Measurements from ENCODE around the gene ANKRD6.

Gene ANKRD6

DNA sequence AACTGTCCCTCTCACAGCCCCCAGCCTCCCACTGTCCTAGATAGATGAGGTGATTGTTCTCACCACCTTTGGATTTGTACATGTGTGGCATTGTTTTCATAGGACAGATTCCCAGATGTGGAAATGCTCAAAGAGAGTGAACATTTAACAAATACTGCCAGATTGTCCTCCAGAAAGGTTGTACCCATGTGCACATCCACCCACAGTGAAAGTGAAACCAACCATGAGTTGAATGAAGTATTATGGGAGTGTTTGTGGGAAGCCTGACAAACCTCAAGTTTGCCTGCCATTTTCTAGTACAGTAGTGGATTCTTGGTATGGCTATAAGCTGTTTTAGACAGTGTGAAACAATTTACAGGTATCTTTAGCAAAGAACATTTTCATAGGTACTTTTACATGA is 42.7 kb downstream of the ANKRD6 start:
- peak; percentile 7 to 25 for DNase-seq

DNA sequence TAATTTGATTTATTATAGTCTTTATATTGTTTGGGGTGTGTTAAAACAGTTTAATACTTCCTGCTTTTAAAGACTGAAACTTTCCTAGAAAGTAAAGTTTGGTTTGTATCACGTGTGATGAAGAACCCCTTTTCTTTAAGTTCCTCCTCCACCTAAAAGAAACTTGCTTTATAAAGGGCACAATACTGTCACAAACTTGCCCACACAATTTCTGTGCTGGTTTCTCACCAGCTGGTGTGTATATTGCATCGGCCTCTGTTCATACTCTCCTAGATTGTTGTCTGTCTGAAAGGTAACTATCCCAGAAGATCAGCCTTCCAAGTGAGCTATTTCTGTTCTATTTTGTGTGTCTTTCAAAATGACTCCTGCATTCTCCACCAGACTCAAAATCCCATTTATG is 46.9 kb downstream of the ANKRD6 start:
- peak; percentile 13 to 29 for DNase-seq

GRCh38 chr6:89481695-89482094 is 48.7 kb downstream of the ANKRD6 start:
- no peak for DNase-seq

GRCh38 chr6:89482126-89482525 is 49.2 kb downstream of the ANKRD6 start:
- DNase-seq = no peak

DNA sequence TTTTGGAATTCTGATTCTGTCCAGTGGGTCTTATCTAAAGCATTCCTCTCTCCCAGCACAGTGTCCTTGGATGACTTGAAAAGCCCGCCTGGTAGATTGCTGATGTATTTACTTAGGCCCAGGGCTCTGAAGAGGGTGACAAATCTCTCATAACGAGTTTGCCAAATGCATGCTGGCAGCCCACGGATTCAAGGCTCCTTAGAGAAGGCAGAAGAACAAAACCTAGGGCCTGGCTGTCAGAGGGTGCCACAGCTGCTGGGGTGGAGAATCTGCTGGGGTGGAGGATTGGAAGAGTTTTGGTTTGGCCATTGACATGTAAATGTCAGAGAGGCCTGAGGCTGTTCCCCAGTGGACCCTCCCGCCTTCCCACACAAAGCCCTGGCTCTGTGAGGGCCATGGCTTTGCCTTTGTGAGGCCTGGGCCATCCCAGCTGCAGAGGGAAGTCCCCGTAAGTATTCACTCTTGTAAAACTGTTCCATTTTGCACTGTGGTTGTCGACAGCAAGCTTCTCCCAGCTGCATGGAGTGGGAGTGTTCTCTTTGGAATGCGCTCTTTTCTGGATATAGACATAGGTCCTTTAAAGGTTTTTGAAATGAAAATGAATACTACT is 50.3 kb downstream of the ANKRD6 start:
- DNase-seq = no peak

DNA sequence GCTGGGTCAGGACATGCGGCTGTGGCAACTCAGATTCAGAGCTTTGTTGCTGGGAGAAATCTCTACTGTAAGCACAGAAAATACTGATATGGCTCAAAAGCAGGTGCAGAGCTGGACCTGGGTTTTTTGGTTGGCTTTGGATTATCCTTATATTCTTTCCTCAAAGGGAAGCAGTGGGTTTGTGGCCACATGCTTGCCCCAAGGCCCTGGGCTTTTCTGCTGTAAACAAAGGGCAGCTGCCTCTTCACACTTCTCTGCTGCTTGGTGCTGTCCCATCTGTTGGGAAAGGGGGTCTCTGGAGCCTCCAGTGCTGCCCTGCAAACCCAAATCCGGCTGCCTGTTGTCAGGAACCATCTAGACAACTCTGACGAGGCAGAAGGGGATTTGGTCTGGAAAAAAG is 52.4 kb downstream of the ANKRD6 start:
- DNase-seq = no peak

GRCh38 chr6:89487864-89488263 is 54.9 kb downstream of the ANKRD6 start:
- no peak for DNase-seq

DNA sequence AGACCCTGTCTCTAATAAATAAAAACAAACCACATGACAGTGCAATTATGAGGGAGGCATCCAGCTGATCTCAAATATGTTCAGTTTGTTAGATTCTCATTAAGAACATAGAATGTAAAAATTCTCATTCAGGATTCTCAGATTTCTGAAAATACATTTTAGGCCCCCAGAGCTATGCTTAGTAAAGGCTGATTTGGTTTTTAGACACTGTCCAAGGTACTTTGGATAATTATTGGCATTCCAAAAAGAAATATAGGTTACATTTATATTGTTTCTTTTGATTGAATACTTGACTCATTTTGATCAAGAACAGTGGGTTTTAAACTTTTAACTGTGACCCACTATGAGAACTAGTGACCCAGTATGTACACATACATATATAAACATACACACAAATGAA is 55.5 kb downstream of the ANKRD6 start:
- no peak for DNase-seq

DNA sequence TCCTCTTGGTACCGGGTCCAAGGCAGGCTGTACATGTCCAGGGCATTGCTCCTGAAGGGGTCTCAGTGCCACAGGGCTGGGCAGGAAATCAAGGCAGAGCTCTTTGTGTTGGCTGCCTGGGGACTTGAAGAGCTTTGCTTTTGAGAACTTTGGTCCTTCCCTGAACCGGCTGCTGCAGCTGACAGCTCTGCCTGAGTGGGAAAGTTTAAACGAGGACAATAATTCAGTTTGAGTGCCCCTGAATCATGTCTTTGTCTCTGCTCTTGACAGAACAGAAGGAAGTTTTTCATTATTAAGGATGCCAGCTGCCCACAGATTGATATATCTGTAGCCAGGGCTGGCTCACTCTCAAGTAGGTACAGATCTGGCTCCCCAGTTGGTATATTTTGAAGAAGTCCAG is 56.1 kb downstream of the ANKRD6 start:
- no peak for DNase-seq

GRCh38 chr6:89492025-89492640 is 59.2 kb downstream of the ANKRD6 start:
- DNase-seq = no peak

- no peak for DNase-seq
Measured at GRCh38 chr6:89494131-89494793, 61.3 kb downstream of the ANKRD6 start.

DNA sequence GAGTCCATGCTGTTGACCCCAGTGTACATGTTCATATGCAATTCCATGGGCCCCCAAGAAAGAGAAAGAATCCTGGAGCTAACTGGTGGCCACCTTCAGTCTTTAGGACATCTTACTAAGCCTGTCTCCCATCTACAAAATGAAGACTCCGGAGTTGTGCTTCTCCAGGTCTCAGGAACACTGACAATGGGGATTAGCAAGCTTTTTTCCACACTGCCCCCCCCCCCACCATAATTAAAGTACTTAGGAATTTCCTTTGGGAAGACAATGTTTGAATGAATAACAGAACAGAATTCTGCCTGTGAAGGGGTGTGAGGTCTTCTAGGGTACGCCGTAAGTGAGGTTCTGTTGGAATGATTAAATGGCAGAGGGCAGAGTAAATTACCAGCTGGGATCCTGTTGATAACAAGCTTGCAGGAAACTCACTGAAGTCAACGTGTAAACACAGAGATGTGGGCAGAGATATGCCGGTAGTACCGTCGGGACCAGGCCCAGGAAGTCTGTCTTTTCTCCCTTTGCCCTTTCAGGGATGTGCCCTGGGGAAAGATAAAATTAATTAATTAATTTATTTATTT is 63.1 kb downstream of the ANKRD6 start:
- no peak for DNase-seq

- DNase-seq = no peak
Measured at GRCh38 chr6:89500611-89501010, 67.7 kb downstream of the ANKRD6 start.

DNA sequence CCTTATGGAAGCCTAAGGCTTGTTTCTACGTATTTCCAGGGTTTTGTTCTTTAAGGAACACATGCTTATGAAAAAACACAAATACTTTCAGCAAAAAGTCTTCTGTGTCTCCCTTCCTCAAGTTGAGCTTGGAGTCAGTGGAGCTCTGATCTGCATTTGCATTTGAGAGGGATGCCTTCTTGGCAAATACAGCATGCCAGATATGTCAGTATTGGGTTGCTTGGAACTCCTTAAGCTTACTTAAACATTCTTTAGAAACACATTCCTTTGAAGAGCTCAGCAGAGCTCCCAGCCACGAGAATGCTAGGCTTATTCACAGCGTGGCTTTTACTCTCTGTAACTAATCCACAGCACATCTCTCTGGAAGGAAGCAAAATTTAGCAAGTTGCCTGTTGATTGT is 68.3 kb downstream of the ANKRD6 start:
- no peak for DNase-seq

DNA sequence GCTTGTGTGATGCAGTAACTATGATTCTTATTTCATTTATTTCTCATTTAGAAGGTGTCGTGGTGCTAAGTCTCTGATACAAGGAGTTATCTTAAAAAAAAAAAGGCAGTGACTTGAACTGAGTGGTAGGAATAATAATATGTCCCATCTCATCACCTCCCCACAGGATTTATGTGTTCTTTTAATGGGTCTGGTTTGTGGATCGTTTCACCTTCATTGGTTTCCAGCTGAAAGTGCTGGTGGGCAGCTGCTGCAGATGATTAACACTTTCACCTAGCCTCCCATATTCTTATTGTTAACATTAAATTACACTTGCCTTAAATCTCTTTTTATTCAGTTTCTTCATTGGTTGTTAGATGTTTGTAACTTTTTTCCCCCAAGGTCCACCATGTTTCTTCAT is 68.8 kb downstream of the ANKRD6 start:
- no peak for DNase-seq

DNA sequence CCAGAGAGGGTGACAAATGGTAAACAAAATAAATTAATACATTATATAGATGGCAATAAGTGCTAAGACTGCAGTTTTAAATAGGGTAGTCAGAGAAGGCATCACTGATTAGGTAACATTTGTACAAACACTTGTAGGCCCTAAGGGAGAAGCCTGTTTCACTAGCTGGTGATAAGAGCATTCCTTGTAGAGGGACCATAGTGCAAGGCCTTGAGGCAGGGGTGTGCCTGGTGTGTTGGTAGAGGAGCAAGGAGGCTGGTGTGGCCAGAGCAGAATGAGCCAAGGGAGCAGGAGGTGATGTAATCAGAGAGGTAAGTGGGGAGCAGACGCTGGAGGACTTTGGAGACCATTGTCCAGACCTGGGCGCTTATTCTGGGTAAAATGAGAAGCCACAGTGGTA is 70.7 kb downstream of the ANKRD6 start:
- DNase-seq = no peak

DNA sequence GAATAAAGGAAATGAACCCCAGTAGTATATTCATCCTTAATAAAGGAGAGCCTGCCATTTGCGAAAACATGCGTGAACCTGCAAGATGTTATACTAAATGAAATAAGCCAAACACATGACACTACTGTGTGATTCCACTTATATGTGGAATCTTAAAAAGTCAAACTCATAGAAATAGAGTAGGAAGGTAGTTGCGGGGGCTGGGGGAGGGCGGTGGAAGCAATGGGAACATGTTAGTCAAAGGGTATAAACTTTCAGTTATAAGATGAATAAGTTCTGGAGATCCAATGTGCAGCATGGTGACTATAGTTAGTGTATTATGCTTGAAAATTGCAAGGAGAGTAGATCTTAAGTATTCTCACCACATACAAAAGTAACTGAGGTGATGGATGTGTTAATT is 72.9 kb downstream of the ANKRD6 start:
- DNase-seq = no peak

- no peak for DNase-seq
Measured at GRCh38 chr6:89506716-89507617, 74.0 kb downstream of the ANKRD6 start.

GRCh38 chr6:89508755-89509563 is 76.0 kb downstream of the ANKRD6 start:
- DNase-seq = no peak

DNA sequence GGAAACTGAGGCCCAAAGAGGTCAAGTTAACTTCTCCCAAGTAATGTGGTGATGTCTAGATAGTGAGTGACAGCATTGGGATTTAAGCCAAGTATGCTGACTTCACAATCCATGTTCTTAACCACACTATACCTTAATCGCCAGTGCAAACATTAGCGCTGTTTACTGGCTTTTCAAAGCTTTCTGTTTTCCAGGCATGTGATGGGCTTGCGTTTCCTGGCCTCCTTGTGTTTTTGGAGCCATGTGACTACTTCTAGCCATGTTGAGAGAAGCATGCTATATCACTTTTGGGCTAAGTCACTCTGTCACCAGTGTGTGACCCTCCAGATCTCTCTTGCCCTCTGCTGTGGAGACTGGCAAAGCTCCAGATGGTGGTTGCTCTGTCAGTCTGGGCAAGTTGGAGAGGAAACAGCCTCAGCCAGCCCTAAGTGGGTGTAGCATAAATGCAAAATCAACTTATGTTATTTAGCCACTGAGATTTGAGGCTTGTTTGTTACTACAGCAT is 76.9 kb downstream of the ANKRD6 start:
- peak in 1 of 2 donors; percentile 1 for DNase-seq

DNA sequence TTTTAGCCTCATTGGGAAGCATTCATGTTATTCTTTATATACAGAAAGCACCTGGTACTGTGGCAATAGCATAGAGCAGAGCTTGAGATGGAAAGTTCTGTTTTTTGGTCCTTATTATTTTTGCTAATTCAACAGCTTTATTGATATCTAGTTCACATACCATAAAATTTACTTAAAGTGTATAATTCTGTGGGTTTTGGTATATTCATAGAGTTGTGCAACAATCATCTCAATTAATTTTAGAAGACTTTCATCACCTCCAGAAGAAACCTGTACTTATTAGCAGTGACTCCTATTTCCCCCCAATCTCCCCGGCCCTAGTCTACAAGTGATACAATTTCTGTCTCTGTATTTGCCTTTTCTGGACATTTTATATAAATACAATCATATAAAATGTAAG is 77.4 kb downstream of the ANKRD6 start:
- DNase-seq = no peak

All from inflammatory macrophage treated with lipopolysaccharide for 1 hour (primary cell).